A549 (cell line): ENCODE measurements around the gene SGIP1. TPM values are rescaled to one million over a fixed set of nuclear protein-coding genes. Genes with fewer than 3 reads are reported as not detected.

ENCODE experiments used
- ATAC-seq, 2 experiments: fragments of 200-7000 bp in 1 of 2; fragments of >200 bp in 1 of 2; cut with Nextera tagmentation in 1 of 2; cut with Tn5 transposase in 1 of 2; 3 replicates each; pipeline versions ENCODE4 v1.8.0 to v1.9.1; 2018 to 2020; ENCODE audit warnings: mild to moderate bottlenecking in 1 of 2, moderate library complexity in 1 of 2
- CTCF ChIA-PET: fragments of 300-600 bp; sonication (Branson Sonifier 250); formaldehyde crosslinking; extraction: SDS; loops from one replicate; lab custom pipeline; 2021; ENCODE audit warnings: antibody characterized with exemption, inconsistent platforms; lab: Yijun Ruan, JAX
- POLR2A ChIA-PET: fragments of 350-600 bp; formaldehyde crosslinking; extraction: SDS; loops from one replicate; lab custom pipeline; 2021; ENCODE audit warnings: antibody characterized with exemption, inconsistent platforms; lab: Yijun Ruan, JAX
- DNase-seq, 2 experiments: peaks; one replicate each; pipeline versions ENCODE4 v3.0.0 to v3.0.0-alpha.2; 2011 to 2016; ENCODE audit warnings: low read depth in 1 of 2, low spot score in 1 of 2
- FAIRE-seq: peaks from 2 replicates; lab custom pipeline; 2011; peaks lifted over from hg19 to GRCh38; lab: Jason Lieb, UNC
- H3K27ac ChIP-seq, 2 experiments: fragments of >200 bp; sonication (Bioruptor Twin); formaldehyde crosslinking; 3 replicates each; pipeline ENCODE4 v1.5.1; 2016 to 2017
- H3K4me1 ChIP-seq: fragments of >200 bp; sonication (Bioruptor Twin); formaldehyde crosslinking; 3 replicates; pipeline ENCODE4 v1.6.1; 2016
- H3K4me2 ChIP-seq: fragments of >200 bp; sonication (Bioruptor Twin); formaldehyde crosslinking; 3 replicates; pipeline ENCODE4 v1.6.1; 2016
- H3K4me3 ChIP-seq: fragments of >200 bp; sonication (Bioruptor Twin); formaldehyde crosslinking; 3 replicates; pipeline ENCODE4 v1.5.1; 2016
- H3K9me3 ChIP-seq: fragments of >200 bp; sonication (Bioruptor Twin); formaldehyde crosslinking; 3 replicates; pipeline ENCODE4 v1.6.1; 2016
- ATOH8 ChIP-seq: fragments of 250-450 bp; sonication (Bioruptor Pico); IDR thresholded peaks from 2 replicates; pipeline ENCODE4 v1.5.0; 2020; ENCODE audit warnings: low read depth, mild to moderate bottlenecking, moderate library complexity
- BCL3 ChIP-seq: fragments of >200 bp; sonication (Bioruptor Twin); formaldehyde crosslinking; IDR thresholded peaks from 3 replicates; pipeline ENCODE4 v1.6.1; 2016
- CEBPB ChIP-seq, 2 experiments: fragments of >200 bp in 1 of 2; sonication (Bioruptor Twin) in 1 of 2; formaldehyde crosslinking in 1 of 2; IDR thresholded peaks; 2 replicates each; pipeline ENCODE4 v1.6.1; 2012 to 2016
- EHF ChIP-seq: fragments of 250-450 bp; sonication (Bioruptor Pico); IDR thresholded peaks from 2 replicates; pipeline ENCODE4 v1.5.0; 2020; ENCODE audit warnings: mild to moderate bottlenecking
- EHMT2 ChIP-seq: fragments of 200-600 bp; sonication (generic); IDR thresholded peaks from 2 replicates; pipeline ENCODE4 v1.6.1; 2016; ENCODE audit warnings: antibody characterized with exemption, low read depth, mild to moderate bottlenecking, moderate library complexity
- ESRRA ChIP-seq: fragments of 150-350 bp; IDR thresholded peaks from 2 replicates; pipeline ENCODE4 v1.6.1; 2014; ENCODE audit warnings: mild to moderate bottlenecking, low read length, borderline replicate concordance
- FOSB ChIP-seq: fragments of 250-450 bp; sonication (Bioruptor Pico); IDR thresholded peaks from 2 replicates; pipeline ENCODE4 v1.5.0; 2020; ENCODE audit warnings: mild to moderate bottlenecking, moderate library complexity
- FOXS1 ChIP-seq: fragments of 250-450 bp; sonication (Bioruptor Pico); IDR thresholded peaks from 2 replicates; pipeline ENCODE4 v1.5.0; 2020; ENCODE audit warnings: mild to moderate bottlenecking, moderate library complexity
- HDAC2 ChIP-seq: fragments of 200-600 bp; sonication (generic); IDR thresholded peaks from 2 replicates; pipeline ENCODE4 v1.6.1; 2016
- HEYL ChIP-seq: fragments of 250-450 bp; sonication (Bioruptor Pico); IDR thresholded peaks from 2 replicates; pipeline ENCODE4 v1.8.0; 2021; ENCODE audit warnings: mild to moderate bottlenecking, moderate library complexity
- HOXA7 ChIP-seq: fragments of 250-450 bp; sonication (Bioruptor Pico); IDR thresholded peaks from 2 replicates; pipeline ENCODE4 v1.5.0; 2020; ENCODE audit warnings: mild to moderate bottlenecking, moderate library complexity
- HOXB13 ChIP-seq: fragments of 250-450 bp; sonication (Bioruptor Pico); IDR thresholded peaks from 2 replicates; pipeline ENCODE4 v1.5.0; 2020; ENCODE audit warnings: low read depth, mild to moderate bottlenecking, moderate library complexity
- JUNB ChIP-seq: fragments of >200 bp; sonication (Bioruptor Twin); formaldehyde crosslinking; IDR thresholded peaks from 2 replicates; pipeline ENCODE4 v1.6.1; 2016
- KDM5A ChIP-seq: fragments of 200-600 bp; sonication (generic); IDR thresholded peaks from 2 replicates; pipeline ENCODE4 v1.6.1; 2016; ENCODE audit warnings: antibody characterized with exemption, mild to moderate bottlenecking
- NFE2L2 ChIP-seq: fragments of 150-350 bp; conservative IDR thresholded peaks from 2 replicates; pipeline ENCODE4 v1.6.1; 2014; ENCODE audit warnings: low read length
- NPAS2 ChIP-seq: fragments of 250-450 bp; sonication (Bioruptor Pico); IDR thresholded peaks from 2 replicates; pipeline ENCODE4 v1.8.0; 2022; ENCODE audit warnings: mild to moderate bottlenecking, moderate library complexity, borderline replicate concordance
- RAD21 ChIP-seq, 2 experiments: fragments of >200 bp in 1 of 2; sonication (Bioruptor Twin) in 1 of 2; formaldehyde crosslinking in 1 of 2; IDR thresholded peaks in 1 of 2; conservative IDR thresholded peaks in 1 of 2; 2 replicates in 1 of 2; 3 replicates in 1 of 2; pipeline ENCODE4 v1.6.1; 2012 to 2018; ENCODE audit warnings: inconsistent platforms in 1 of 2
- REST ChIP-seq: fragments of 200-600 bp; sonication (generic); IDR thresholded peaks from 2 replicates; pipeline ENCODE4 v1.6.1; 2016; ENCODE audit warnings: antibody characterized with exemption, mild to moderate bottlenecking, moderate library complexity
- RFX5 ChIP-seq: fragments of 450-650 bp; IDR thresholded peaks from 2 replicates; pipeline ENCODE4 v1.7.1; 2014; ENCODE audit warnings: antibody characterized with exemption, mild to moderate bottlenecking, moderate library complexity
- TFCP2L1 ChIP-seq: fragments of 250-450 bp; sonication (Bioruptor Pico); IDR thresholded peaks from 2 replicates; pipeline ENCODE4 v1.5.0; 2021; ENCODE audit warnings: mild to moderate bottlenecking
- ZC3H11A ChIP-seq: fragments of 450-650 bp; IDR thresholded peaks from 2 replicates; pipeline ENCODE4 v1.6.1; 2014; ENCODE audit warnings: antibody characterized with exemption, mild to moderate bottlenecking
- ZFP36 ChIP-seq: fragments of 450-650 bp; IDR thresholded peaks from 2 replicates; pipeline ENCODE4 v1.6.1; 2014; ENCODE audit warnings: borderline replicate concordance; ENCODE audit not compliant: partially characterized antibody
- WGBS: methylation state at CpG from one replicate; pipeline ENCODE4 v1.1.6; 2017; ENCODE audit errors: missing lambda C conversion rate; 5-methylcytosine and 5-hydroxymethylcytosine counted together
- polyA plus RNA-seq, 4 experiments: library from polyadenylated mRNA; depleted of rRNA in 3 of 4; stranded (reverse); fragments of >200 nt; fragmentation: RNase III in 1 of 4; extraction: RNeasy Plus Mini Kit Qiagen cat#74134 plus additional on column Dnase treatment in 1 of 4; gene quantifications; 2 replicates in 3 of 4; 3 replicates in 1 of 4; pipeline ENCODE4 v1.2.3, GENCODE V29; 2011 to 2017

SGIP1 gene
- polyA plus RNA-seq, 2 of the 4 experiments (the other 2 are of a cell fraction) = not detected

- ChIA-PET POLR2A (no interaction called here), CTCF (interaction anchor here (0.6 kb wide), 1 partner anchor 1180 kb away, joined by 3 read pairs; no protein-coding TSS in a partner anchor)
- 71% methylated on average over 2 of the region's 2 CpGs for WGBS
- H3K27ac ChIP-seq = no peak overlapping the region
- H3K9me3 ChIP-seq = no peaks in the 10 kb centered on the region
- ATAC-seq (no peak), DNase-seq (no peak)
- TF ChIP-seq KDM5A = no peak
- TF ChIP-seq NFE2L2 = no peak
- no peak for TF ChIP-seq ZC3H11A
- no peak for TF ChIP-seq HEYL (CRISPR knock-in tag)
- TF ChIP-seq TFCP2L1 (CRISPR knock-in tag) = no peak
- no peak for TF ChIP-seq ATOH8 (CRISPR knock-in tag)
- TF ChIP-seq EHMT2 = no peak
- TF ChIP-seq BCL3 = no peak
- no peak for TF ChIP-seq CEBPB (IDR thresholded peaks at IDR 0.05)
- no peak for TF ChIP-seq FOSB
- TF ChIP-seq, all 56 proteins: peak for 0
- no peak overlapping the region for H3K4me3 ChIP-seq
- H3K4me2 ChIP-seq = no peak overlapping the region
- H3K4me1 ChIP-seq = no peaks in the 10 kb centered on the region
- FAIRE-seq = no peak
Observed at GRCh38 chr1:66535061-66535460, 1.1 kb downstream of the SGIP1 start.

- DNase-seq (no peak), FAIRE-seq (no peak), ATAC-seq (no peak)
- H3K4me2 ChIP-seq = no peak overlapping the region
- H3K4me1 ChIP-seq = no peaks in the 10 kb centered on the region
- TF ChIP-seq RAD21 (conservative IDR thresholded peaks at IDR 0.05 in 1 of 2, IDR thresholded peaks at IDR 0.05 in 1 of 2) (no peak), HDAC2 (no peak), JUNB (no peak), NPAS2 (CRISPR knock-in tag) (no peak), NFE2L2 (no peak), RFX5 (no peak), EHF (no peak), HOXB13 (CRISPR knock-in tag) (no peak), ESRRA (no peak), KDM5A (no peak), FOXS1 (CRISPR knock-in tag) (no peak), ZFP36 (no peak)
- H3K27ac ChIP-seq = no peak overlapping the region
- CTCF ChIA-PET = interaction anchor here (0.6 kb wide), 1 partner anchor 1599 kb away, joined by 3 read pairs; no protein-coding TSS in a partner anchor
- H3K9me3 ChIP-seq = no peaks in the 10 kb centered on the region
- POLR2A ChIA-PET = interaction anchor here (1.1 kb wide), 1 partner anchor 15 kb away, joined by 4 read pairs; no protein-coding TSS in a partner anchor
- WGBS = 0% methylated on average over 1 of the region's 1 CpG
- no peak overlapping the region for H3K4me3 ChIP-seq
Observed at GRCh38 chr1:66535853-66536252, 1.9 kb downstream of the SGIP1 start.

- ATAC-seq (no peak), DNase-seq (no peak), FAIRE-seq (no peak)
- Histone ChIP-seq H3K4me2 (no peak overlapping the region), H3K9me3 (no peaks in the 10 kb centered on the region), H3K4me3 (no peak overlapping the region), H3K27ac (no peak overlapping the region), H3K4me1 (peaks cover 2% of the 10 kb centered on the region; the same call in 2 of the 3 replicates)
- TF ChIP-seq EHF (no peak), REST (no peak), HOXA7 (CRISPR knock-in tag) (no peak)
- ChIA-PET CTCF (no interaction called here), POLR2A (no interaction called here)
- WGBS = 95% methylated on average over 1 of the region's 1 CpG
Observed at GRCh38 chr1:66537718-66538117, 3.8 kb downstream of the SGIP1 start.
